Activated CD4-positive, alpha-beta T cell treated with anti-CD3 and anti-CD28 coated beads, Interleukin-2, Interleukin-6, amounts not matched to agents 100 ng/mL and 50 ng/mL, durations not matched to agents 16 hours and 8 hours (primary cell): ENCODE measurements around the gene TRIM46.
A peak's percentile ranks its signal among the peaks of the same experiment; 100 is the strongest.
"Not testable (repeated sequence)": the region's sequence is repeated elsewhere in the genome, so short reads cannot be mapped to it uniquely, and the experiment has no call there.

Experiments
- DNase-seq: peaks from one replicate; pipeline ENCODE4 v3.0.0-alpha.2; 2020

TRIM46 gene

GRCh38 chr1:155139895-155140629 lies 33.6 kb upstream of the TRIM46 start, which contains the start of gene DPM3:
Gene DPM3 (minus strand): TSS chr1:155140531. CDS start chr1:155140240, 291 bp downstream.
- peak; percentile 95 for DNase-seq

GRCh38 chr1:155140630-155140953 lies 33.1 kb upstream of the TRIM46 start:
- DNase-seq, result no peak

DNA sequence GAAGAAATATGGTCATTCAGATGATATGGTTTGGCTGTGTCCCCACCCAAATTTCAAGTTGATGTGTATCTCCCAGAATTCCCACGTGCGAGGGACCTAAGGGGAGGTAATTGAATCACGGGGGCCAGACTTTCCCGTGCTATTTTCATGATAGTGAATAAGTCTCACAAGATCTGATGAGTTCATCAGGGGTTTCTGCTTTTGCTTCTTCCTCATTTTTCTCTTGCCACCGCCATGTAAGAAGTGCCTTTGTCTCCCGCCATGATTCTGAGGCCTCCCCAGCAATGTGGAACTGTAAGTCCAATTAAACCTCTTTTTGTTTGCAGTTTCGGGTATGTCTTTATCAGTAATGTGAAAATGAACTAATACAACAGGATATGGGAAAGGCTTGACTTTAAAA lies 31.9 kb upstream of the TRIM46 start:
- DNase-seq, result no peak

- no peak for DNase-seq
Measured at GRCh38 chr1:155145491-155145890, 28.2 kb upstream of the TRIM46 start.

DNA sequence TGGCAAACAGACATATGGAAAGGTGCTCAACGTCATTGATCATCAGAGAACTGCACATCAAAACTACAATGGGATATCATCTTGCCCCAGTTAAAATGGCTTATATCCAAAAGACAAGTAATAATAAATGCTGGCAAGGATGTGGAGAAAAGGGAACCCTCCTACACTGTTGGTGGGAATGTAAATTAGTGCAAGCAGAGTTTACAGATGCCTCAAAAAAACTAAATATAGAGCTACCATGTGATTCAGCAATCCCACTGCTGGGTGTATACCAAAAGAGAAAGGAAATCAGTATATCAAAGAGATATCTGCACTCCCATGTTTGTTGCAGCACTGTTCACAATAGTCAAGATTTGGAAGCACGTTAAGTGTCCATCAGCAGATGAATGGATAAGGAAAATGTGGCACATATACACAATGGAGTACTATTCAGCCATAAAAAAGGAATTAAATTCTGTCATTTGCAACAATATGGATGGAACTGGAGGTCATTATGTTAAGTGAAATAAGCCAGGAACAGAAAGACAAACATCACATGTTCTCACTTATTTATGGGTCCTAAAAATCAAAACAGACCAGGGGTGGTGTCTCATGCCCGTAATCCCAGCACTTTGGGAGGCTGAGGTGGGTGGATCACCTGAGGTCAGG lies 17.5 kb upstream of the TRIM46 start:
- DNase-seq, result not testable (repeated sequence)

- DNase-seq, result no peak
Measured at GRCh38 chr1:155158991-155159390, 14.7 kb upstream of the TRIM46 start.

DNA sequence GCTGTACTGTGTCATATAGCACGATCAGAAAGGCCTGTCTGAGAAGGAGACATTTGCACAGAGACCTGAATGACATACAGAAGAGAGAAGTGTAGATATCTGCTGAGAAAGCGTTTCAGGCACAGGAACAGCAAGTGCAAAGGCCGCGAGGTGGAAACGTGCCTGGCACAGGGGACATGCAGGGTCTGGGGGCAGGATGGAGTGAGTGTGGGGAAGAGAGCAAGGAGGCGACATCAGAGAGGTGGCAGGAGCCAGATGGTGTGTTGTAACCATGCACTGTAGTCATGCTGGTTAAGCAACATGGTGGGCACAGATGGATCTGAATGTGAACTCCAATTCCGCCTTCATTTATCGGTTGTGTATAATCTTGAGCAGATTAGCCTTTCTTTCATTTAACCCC lies 13.5 kb upstream of the TRIM46 start:
- no peak for DNase-seq

- not testable (repeated sequence) for DNase-seq
Measured at GRCh38 chr1:155162631-155163030, 11.0 kb upstream of the TRIM46 start.

DNA sequence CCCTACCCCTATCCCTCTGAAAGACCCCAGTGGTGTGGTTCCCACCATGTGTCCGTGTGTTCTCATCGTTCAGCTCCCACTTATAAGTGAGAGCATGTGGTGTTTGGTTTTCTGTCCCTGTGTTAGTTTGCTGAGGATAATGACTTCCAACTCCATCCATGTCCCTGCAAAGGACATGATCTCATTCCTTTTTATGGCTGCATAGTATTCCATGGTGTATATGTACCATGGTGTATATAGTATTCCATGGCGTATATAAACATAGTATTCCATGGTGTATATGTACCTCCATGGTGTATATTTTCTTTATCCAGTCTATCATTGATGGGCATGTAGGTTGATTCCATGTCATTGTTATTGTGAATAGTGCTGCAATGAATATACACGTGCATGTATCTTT lies 9.9 kb upstream of the TRIM46 start:
- not testable (repeated sequence) for DNase-seq

DNA sequence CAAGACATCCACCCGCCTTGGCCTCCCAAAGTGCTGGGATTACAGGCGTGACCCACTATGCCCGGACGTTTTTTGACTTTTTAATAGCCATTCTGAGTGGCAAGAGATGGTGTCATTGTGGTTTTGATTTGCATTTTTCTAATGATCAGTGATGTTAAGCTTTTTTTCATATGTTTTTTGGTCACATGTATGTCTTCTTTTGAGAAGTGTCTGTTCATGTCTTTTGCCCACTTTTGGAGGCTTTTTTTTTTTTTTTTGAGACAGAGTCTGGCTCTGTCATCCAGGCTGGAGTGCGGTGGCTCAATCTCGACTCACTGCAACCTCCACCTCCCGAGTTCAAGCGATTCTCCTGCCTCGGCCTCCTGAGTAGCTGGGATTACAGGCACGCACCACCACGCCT lies 9.0 kb upstream of the TRIM46 start:
- DNase-seq, result not testable (repeated sequence)

DNA sequence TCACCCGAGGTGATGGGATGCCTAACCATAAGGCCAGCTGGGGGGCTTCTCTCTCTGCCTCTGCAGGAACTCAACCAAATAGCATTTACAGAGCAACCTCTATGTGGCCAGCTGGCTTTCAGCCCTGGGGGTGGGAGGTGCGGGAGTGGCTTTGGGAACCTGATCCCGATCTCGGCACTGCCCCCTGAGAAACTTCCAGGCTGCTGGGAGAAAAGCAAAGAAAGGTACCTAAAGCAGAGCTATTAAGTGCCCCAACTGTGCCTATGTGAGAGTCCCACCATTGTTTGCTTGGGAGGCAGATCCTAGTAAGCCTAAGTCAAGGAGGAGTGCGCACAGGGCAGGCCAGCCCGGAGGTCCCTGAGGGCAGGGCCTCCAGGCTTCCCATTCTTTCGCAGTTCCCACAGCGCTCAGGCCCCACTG lies 7.6 kb upstream of the TRIM46 start:
- no peak for DNase-seq

GRCh38 chr1:155166471-155167165 lies 7.0 kb upstream of the TRIM46 start:
- no peak for DNase-seq

GRCh38 chr1:155167166-155168104 lies 6.2 kb upstream of the TRIM46 start:
- peak; percentile 91 for DNase-seq

DNA sequence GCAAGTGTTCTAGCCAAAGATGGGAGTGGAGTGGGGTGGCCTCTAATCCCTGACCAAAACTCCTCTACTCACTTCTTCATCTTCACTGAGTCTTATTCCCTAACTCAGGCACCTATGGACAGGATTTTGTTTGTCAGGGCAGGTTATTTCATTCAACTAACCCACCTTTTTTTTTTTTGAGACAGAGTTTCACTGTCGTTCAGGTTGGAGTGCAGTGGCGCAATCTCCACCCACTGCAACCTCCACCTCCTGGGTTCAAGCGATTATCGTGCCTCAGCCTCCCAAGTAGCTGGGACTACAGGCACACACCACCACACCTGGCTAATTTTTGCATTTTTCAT lies 5.6 kb upstream of the TRIM46 start:
- DNase-seq, result not testable (repeated sequence)

DNA sequence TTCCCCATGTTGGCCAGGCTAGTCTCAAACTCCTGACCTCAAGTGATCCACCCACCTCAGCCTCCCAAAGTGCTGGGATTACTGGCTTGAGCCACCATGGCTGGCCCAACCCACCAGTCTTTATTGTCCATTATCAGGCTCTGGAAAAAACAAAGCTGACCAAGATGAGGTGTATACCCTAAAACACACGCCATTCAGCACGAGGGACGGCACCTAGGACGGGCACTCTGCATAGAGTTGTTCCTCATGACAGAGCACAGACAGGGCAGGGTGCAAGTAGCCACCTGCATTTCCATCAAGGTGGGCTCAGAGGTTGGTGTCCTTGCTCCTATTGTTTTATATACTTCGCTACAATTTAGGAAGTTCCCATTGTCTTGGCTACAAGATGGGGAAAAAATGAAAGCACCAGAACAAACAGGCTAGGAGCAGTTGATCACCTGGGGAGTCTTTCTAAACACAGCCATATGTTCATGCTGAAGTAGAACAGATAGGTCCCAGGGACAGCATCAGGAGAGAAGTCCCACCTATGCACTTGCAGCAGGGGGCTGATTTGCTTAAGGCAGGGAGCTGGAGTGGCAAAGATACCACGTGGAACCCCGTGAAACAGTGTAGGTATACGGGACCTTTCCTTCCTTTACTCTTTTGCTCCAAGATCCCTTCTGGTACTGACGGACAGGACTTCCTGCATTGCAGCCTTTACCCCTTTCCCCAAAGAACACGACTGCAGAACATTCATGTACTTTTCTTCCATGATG lies 5.0 kb upstream of the TRIM46 start:
- DNase-seq, result no peak

DNA sequence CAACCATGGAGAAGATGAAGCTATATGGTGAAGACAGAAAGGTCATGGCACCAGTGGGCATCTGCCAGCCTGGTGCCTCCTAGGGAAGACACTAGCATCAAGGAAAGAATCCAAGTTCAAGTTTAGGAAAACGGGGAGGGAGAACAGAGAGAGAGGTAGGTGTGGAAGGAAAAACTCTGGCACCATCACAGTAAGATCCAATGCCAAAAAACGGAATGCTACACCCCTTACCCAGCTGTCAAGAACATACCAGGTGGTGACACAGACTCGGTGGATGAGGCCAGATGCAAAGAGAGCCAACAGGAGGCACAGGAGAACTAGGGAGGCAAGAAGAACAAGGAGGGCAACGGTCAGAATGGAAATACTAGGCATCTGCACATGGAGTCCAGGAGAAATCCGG lies 4.1 kb upstream of the TRIM46 start:
- DNase-seq, result no peak

DNA sequence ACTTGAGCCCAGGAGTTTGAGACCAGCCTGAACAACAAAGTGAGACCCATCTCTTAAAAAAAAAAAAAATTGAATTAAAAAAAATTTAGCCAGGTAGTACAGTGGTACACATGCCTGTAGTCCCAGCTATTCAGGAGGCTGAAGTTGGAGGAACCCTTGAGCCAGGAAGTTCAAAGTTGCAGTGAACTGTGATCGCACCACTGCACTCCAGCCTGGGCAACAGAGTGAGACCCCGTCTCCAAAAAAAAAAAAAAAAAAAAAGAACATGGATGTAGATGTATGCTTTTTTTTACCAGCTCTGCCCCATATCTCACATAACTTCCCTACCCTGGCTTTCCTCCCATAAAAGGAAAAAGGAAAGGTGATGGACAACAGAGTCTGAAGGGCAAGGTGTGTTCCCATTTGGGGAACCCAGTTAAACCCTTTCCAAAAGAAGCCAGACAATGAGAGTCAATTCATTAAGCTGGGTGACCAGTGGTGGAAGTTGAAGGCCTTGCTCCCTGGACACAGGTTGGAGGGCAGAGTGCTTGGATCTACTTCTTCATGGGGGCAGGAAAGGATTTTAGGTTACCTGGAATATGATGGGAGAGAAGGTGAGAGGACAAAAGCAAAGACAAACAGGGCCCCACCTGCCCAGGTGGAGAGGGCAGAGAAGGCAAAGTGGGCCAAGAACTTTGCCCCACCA lies 3.4 kb upstream of the TRIM46 start:
- DNase-seq, result no peak

GRCh38 chr1:155170806-155171205 lies 2.8 kb upstream of the TRIM46 start:
- DNase-seq, result no peak

DNA sequence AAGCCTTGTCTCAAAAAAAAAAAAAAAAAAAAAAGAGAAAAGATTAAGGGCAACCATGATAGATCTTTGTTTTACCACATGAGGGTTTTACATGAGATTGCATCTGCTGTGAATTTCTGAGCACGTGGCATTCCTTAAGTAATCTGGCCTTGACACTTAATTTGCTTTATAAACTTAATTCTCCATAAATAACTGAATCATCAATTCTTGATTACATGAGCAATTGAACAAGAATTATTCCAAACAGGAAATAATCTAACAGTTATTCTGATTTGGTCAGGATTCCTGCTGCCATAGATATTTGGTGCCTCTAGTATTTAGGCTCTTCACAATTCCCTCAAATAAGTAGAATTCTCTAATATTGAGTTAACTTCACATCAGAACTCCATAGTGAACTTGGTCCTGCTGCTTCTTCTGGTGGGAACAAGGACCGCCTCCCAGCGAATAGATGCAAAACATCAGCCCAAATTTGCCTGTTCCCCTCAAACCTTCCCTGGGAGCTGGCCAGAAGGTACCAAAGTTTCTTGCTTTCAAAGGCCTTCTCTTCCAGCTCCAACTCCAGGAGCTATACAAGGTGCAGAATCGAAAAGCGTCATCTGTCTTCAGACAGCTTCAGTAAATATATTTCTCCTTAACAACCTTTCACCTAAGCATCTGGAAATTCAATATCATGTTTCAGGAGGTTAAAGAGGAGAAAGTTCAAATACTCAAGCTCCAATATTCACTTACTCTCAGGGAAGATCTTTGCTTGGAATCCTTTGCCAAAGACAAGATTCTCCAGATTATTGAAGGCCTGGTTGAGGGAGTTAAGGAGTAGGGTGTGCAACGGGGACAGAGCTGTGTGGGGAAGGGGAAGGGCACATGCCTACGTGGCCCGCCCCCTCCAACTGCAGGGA lies 1.6 kb upstream of the TRIM46 start:
- DNase-seq, result no peak

GRCh38 chr1:155172732-155173477 lies 744 bp upstream of the TRIM46 start, which contains the start of gene KRTCAP2:
Gene KRTCAP2 (minus strand): TSS chr1:155173304. CDS start chr1:155173224, 80 bp downstream.
- DNase-seq, result peak; percentile 97
